SH-SY5Y (cell line): ENCODE data around the gene CDC37.

Source experiments
- GATA2 ChIP-seq: IDR thresholded peaks from 2 replicates; pipeline ENCODE4 v1.6.1; 2011; ENCODE audit warnings: mild to moderate bottlenecking, low read depth, low read length
- GATA3 ChIP-seq: IDR thresholded peaks from 2 replicates; pipeline ENCODE4 v1.6.1; 2011; ENCODE audit warnings: low read depth, mild to moderate bottlenecking, low read length, moderate library complexity

DNA sequence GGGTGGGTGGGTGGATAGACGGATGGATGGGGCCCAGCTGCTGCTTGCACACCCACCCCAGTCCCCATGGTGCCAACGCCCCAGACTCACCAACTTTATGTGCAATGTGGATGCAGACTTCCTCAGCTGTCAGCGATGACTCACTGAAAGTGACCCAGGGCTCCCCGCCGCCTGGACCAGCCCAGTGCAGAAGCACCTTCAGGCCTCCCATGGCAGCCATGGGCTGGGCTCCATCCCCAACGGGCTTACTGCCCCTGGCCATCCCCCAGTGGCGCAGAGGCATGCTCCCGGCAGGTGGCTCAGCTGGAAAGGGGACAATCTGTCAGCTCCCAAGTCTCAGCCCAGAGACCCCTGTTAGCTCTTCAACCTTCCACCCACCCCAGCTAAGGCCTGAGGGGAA is 25.2 kb downstream of the CDC37 start:
- TF ChIP-seq GATA3: no peak
- TF ChIP-seq GATA2: no peak
